ENCODE data around the gene ARTN.
A peak's percentile ranks its signal among the peaks of the same experiment; 100 is the strongest.

ARTN gene

GRCh38 chr1:43930168-43930948, 3.2 kb upstream of the ARTN start:
- DNase-seq: no peak

GRCh38 chr1:43930949-43931275, 2.7 kb upstream of the ARTN start:
- DNase-seq: no peak

DNA sequence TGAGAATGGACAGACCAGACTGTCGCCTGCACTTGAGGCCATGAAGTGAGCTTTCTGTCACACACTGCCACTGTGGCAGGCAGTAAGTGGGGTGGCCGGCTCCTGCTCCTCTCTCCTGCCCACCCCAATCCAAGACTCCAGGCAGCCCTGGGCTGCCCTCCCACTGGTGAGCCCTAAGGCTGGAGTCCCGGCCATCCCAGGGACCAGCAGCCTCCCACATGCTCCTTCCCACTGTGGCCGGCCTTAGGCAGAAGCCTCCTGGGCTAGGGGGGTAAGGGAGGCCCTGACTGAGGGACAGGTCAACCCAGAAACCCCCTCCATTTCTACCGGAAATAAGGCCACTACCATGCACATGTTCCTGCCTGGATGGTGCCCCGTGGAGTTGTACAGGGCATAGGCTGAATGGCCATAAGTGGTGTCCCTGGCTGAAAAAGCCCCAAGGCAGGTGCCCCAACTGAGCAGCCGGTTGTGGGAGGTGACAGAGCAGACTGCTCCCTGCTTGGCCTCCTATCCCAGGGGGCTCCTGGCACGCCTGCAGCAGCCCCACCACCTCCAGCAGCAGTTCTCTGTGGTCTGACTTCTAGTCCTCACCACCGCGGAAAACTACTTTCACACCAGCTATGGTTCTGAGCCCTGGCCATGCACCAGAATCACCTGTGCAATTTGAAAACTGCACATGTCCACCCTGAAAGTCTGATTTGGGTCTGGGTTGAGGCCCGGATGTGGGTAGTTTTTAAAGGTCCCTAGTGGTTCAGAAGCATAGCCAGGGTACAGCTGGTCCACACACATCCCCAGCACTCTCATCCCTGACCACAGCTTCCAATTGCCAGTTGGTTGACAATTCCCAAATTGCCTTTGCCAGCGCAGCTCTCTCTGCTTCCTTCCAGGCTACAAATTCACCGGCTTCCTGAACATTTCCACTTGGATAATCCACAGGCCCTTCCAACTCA, 1.6 kb upstream of the ARTN start:
- no peak for DNase-seq

- DNase-seq: no peak
Measured at GRCh38 chr1:43932786-43933385, 715 bp upstream of the ARTN start.

GRCh38 chr1:43934101-43934985, 742 bp downstream of the ARTN start:
- peak; percentile 8 for DNase-seq

GRCh38 chr1:43934986-43935324, 1.4 kb downstream of the ARTN start:
- no peak for DNase-seq

GRCh38 chr1:43935711-43936427, 2.3 kb downstream of the ARTN start:
- no peak for DNase-seq

GRCh38 chr1:43936431-43937151, 3.0 kb downstream of the ARTN start:
- DNase-seq: no peak

DNA sequence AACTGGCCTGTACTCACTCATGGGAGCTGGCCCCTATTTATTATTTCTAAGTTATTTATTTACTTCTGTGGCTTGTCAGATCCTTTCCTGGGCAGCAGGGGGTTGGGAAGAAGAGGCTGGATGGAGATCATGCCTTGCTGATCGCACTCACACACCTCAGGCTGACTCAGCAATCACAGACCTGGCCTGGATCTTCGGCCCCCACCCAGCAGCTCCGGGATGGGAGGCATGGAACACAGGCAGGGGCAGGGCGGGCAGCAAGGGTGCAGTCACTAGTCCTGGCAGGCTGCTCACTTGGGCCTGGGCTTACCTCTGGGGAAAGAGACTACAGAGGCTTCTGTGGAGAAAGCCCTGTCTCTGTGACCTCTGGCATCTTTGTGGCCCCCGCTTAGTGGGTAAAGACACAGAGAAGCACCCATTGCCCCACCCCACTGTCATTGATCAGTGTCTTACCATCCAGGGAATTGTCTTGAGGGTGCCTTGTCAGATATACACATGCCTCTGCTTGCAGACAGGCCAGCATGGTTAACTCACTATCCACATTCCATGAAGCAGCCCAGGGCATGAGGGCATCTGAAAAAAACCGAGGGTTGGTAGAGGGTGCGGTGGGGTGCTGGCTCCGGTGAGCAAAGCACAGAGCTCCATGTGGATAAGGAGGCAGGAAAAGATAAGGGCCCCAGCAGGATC, 3.7 kb downstream of the ARTN start:
- no peak for DNase-seq

DNA sequence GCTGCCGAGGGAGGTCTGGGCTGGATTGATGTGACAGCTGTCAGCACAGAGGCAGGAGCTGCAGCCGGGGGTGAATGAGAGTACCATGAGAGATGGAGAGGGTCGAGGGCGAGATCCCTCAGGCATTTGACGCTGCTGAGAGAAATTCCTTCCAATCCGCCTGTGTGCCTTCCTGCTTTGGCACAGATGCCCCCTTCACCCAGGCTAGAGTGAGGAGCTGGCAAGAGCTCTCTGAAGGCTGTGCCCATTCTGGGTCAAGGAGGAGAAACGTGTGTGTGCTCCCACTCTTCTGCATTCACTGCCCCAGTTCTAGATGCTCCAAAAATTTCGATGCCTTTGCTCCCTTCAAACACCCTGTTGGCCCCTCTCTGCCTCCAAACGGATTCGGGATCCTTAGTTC, 4.8 kb downstream of the ARTN start:
- DNase-seq: no peak

DNA sequence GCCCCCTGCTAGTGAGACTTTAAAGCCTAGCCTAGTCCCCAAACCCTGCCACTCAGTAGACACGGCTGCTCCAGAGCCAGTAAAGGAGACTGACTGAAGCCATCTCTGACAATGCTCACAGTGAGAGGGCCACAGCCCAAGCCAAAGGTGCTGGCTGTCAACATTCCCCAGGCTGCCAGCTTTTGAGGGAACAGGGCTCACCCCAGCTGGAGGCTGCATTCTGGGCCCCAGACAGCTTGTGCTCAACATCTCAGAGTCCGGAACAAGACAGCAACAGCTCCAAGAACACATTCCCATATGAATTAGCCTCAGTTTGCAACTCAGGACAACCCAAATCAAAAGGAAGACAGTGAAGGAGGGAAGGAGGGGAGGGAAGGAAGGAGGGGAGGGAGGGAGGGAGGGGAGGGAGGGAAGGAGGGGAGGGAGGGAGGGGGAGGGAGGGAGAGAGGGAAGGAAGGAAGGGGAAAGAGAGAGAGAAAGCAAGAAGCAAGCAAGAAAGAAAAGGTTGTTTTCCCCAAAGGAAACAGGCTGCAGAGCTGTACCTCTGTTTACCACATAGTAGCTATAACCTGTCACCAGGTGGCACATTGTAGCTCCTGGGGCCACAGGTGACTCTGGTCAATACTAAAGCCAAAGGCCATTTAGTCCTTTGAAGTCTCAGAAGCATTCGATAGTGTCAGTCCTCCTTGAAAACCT, 5.4 kb downstream of the ARTN start:
- DNase-seq: no peak

GRCh38 chr1:43942411-43942810, 8.8 kb downstream of the ARTN start:
- DNase-seq: no peak

DNA sequence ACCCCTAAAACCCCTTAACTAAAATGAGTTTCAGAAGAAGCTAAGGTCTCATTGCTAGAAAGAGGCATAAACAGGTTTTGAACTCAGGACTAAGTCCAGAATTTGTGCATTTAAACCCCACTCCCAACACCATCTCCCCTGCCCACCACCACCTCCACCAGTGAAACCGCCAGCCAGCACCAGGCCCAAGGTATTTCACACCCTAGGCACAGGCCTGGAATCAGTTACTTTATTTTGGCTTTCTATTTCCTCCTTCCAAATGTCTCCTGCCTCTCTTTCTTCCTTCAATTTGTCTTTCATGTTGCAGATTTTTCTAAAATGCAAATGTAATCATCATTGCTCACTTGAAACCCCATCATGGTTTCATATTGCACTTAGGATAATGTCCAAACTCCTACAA, 11.3 kb downstream of the ARTN start:
- no peak for DNase-seq

- DNase-seq: no peak
Measured at GRCh38 chr1:43945674-43946235, 12.2 kb downstream of the ARTN start.

- peak; percentile 93 for DNase-seq
Measured at GRCh38 chr1:43946236-43947060, 12.8 kb downstream of the ARTN start, which contains the start of gene IPO13. TSS of gene IPO13 (plus strand) at chr1:43946950. CDS start at chr1:43947601, 651 bp downstream.

DNA sequence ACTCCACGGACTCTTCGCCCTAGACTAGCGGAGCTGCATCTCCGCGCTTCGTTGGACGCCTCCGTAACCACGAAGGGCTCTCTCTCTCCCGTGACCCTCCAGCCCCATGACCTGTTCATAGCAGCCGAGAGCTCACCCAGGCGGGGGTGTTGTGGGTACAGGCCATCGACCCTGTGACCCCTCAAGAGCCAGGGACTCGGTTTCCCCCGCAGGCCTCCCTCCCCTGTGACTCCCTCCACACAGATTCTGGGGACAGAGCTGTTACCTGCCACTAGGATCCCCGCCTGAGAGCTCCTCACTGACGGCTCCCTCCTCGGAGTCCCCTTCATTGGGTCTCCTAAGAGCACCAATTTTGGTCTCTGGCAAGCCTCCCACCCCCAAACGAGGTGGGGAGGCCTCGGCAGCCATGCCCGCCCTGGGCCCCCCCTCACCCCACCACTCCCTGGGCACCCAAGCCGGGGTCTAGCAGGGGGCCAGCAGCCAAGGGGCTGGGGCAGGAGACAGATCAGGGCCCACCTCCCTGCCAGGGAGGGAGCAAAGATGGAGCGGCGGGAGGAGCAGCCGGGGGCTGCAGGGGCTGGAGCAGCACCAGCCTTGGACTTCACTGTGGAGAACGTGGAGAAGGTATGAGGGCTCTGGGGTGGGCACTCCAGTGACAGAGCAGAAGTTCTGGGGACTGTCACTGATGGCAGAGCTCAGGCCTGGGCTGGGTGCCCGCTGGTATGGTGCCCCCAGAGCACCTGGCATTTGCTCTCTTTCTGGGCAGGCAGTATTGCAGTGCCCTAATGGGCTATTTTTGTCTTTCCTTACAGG, 13.7 kb downstream of the ARTN start:
- no peak for DNase-seq

DNA sequence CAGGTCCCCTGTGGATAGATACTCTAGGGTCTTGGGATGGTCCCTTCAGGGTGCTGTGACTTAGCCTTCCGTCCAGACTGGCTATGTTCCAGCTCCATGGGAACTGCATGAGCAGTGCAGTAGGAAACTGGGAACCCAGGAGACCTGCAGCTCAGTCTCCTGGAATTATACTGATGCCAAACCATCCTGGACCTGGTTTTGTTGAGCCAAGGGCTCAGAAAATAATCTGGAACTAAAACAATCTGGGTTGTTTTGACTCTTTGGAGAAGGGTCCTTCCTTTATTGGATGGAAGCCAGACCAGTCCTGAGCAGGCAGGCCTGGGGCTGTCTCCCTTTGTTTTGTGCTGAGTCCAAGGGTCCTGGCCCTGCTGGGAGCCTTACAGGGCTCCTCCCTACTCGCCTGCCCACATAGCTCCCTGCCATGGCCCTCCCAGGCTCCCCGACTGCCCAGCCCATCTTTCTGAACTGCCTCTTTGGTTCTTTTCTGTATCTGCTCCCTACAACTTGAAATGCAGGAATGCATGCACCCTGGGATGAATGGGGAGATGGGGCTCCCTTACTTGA, 14.4 kb downstream of the ARTN start:
- no peak for DNase-seq

GRCh38 chr1:43949678-43950077, 16.1 kb downstream of the ARTN start:
- no peak for DNase-seq

All from NCI-H1048 (cell line).